Hematopoietic multipotent progenitor cell treated with erythropoietin and hydrocortisone succinate and interleukin-3 and kit ligand, for 15 days (in vitro differentiated cells): ENCODE results near the gene TRABD2B.

Source experiments
- DNase-seq: peaks from one replicate; pipeline ENCODE4 v3.0.0-alpha.2; 2015; ENCODE audit warnings: low spot score

Gene TRABD2B

DNA sequence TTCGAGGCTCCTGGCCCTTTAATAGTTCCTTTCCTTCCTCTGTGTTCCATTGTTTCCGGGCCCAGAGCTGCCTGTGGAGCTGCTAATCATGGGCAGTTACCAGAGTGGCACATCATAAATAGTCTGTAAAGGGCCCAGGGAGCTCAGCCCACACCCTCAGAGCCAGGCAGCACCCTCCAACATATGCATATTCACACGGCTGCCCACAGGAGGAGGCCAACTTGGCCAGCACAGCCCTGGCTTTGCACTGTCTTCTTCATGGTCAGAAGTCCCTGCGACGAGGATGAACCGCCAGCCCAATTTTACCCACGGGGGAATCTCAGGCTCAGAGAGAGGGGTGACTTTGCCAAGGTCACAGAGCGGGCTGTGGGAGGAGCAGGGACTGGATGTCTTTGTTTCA lies 172.5 kb downstream of the TRABD2B start:
- no peak for DNase-seq

DNA sequence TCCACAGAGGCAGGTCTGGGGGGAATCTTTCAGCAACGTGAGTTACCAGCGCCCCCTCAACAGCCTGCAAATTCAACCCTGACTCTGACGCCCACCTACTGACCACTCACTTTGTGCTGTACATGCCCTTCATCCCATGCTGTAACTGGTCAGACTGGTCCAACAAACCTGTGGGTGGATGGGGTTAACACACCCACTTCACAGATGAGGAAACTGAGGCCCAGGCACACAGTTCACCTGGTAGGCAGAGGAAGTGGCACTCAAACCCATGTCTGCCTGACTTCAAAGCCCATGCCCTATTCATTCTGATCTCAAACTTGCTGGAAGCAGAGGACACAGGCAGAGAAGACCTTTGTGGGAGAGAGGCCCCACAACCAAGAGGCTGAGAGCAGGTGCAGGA lies 172.9 kb downstream of the TRABD2B start:
- DNase-seq: no peak

DNA sequence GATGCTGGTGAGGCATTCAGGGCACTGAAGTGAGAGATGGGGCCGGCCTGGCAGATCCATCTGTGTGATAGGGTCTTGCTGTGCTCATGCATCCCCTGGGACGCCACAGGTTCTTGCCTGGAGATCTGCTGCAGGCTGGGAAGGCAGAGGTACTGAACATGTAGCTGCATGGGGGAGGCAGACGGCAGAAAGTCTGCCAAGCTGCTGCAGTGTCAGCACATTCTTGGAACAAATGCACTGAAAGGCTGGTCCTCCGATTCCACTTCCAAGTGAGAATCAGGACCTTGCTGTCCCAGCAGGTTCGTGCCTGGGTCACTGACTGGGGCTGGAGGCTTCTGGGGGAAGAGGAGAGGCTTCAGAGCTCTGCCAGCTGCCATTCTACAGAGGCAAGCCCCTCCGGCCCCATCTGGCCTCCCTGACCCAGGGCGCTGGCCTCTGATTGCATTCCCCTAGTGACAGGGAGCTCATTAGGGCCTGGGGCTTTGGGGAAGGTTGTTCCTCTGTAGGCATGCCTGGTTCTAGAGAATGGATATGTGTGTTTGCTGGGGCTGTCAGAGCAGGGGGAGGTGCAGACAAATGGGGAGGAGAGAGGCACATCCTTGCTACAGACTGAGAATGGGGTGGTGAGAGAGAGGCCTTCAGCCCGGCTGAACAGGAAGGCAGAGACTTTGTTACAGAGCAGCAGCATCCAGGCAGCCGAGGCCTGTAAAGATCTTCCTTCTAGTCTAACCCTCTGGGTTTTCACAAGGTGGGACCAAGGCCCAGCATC lies 174.0 kb downstream of the TRABD2B start:
- DNase-seq: no peak

GRCh38 chr1:47821760-47822159 lies 175.4 kb downstream of the TRABD2B start:
- no peak for DNase-seq

DNA sequence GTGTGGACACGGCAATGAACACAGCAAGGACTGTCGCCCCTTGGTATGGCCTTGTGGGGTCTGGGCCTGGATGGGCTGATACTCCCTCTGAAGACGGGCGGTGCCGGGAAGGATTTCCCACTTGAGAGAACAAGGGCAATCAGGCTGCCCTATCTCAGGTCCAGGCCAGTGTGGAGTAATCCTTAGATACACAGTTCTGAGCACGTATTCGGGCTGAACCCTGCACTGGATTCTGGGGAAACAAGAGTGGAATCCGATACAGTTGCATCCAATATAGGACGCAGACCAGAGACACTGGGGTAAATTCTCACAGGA lies 177.7 kb downstream of the TRABD2B start:
- DNase-seq: no peak

- DNase-seq: no peak
Measured at GRCh38 chr1:47818682-47819573, 178.3 kb downstream of the TRABD2B start.

DNA sequence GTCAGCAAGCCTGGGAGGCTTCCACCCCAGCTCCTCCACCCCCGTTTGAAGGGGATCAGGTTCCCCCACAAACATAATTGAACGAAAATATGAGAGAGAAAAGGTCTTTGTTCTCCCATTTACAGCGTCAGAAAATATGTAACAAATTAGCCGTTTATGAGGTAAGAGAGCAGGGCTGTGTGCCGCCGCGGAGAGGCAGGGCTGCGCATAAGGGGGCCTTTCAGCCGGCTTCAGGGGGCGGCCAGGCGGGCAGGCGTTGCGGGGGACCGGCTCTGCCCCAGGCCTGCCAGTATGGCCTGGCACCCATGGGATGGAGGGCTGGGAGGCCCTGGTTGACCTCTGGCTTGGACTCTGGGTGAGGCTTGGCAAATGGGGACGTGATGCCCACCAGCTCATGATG lies 179.3 kb downstream of the TRABD2B start:
- DNase-seq: no peak

DNA sequence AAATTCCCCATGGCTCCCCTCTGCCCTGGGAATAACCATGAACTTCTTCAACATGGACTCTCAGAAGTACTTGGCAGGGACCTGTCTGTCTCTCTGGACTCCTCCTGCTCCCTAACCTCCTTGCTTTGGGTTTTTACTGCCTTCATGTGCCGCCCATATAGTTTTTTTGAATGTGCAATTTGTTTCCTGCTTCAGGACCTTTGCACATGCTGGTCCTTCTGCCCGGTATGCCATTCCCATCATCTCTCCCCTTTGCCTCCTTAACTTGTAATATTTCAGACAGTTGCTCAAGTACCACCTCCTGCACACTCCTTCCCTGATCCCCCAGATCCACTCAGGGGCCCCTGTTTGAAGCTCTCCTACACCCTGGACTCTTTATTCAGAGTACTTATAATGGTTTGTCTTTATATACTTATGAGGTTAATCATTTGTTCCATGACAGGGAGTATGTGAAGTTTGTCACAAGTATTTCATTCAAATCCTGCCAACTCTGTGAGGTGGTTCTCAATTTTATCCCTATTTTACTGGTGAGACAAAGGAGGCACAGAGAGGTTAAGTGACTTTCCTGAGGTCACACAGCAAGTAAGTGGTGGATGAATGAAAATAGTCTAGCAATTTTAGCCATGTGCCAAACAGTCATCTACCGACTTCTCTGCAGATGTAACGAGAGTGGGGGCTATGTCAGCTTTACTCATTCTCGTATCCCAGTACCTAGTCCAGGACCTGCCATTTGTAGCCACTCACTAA lies 180.7 kb downstream of the TRABD2B start:
- DNase-seq: no peak

- no peak for DNase-seq
Measured at GRCh38 chr1:47814612-47815395, 182.4 kb downstream of the TRABD2B start.

DNA sequence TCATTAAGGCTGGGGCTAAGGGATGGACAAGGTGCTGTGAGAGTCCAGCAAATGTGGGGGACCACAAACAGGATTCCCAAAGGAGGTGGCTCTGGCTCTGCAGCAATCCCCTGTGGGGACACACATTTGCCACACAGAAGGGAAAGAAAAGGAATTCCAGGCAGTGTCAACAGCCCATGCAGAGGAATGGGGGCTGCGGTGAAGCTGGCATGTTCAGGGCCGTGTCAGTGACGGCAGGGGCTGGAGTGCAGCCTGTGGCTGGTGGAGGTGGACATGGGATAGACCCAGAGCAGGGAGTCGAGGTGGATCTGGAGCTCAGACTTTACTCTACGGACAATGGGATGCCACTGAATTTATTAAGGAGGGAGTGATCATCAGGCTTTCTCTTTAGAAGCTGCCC lies 183.2 kb downstream of the TRABD2B start:
- no peak for DNase-seq

DNA sequence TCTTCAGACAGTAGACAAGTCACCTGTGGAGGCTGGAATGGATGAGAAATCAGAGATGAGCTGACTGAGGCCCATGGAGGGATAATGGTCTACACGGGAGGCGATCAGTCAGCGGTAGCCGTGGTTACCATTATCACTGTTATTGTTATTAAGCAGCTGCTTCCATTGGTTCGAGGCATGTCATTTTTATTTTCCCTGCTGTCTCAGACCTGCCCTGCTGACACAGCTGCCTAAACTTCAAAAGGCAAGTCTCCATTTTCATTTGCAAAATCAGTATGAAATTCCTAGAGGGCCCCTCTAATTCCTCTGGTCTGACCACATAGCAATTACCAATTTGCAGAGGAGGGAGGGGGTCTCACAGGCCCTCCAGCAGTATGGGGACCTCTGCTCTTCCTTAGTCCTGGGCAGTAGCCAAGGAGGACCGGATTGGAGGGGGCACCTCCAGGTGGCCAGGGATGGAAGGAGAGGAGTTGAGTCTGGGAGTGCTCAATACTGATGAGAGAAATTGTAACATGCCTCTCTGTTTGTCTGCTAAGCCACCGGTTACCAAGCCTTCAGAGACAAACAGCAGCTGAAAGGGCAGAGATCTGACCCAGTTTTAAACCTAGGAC lies 184.2 kb downstream of the TRABD2B start:
- no peak for DNase-seq

- no peak for DNase-seq
Measured at GRCh38 chr1:47810964-47811682, 186.1 kb downstream of the TRABD2B start.

DNA sequence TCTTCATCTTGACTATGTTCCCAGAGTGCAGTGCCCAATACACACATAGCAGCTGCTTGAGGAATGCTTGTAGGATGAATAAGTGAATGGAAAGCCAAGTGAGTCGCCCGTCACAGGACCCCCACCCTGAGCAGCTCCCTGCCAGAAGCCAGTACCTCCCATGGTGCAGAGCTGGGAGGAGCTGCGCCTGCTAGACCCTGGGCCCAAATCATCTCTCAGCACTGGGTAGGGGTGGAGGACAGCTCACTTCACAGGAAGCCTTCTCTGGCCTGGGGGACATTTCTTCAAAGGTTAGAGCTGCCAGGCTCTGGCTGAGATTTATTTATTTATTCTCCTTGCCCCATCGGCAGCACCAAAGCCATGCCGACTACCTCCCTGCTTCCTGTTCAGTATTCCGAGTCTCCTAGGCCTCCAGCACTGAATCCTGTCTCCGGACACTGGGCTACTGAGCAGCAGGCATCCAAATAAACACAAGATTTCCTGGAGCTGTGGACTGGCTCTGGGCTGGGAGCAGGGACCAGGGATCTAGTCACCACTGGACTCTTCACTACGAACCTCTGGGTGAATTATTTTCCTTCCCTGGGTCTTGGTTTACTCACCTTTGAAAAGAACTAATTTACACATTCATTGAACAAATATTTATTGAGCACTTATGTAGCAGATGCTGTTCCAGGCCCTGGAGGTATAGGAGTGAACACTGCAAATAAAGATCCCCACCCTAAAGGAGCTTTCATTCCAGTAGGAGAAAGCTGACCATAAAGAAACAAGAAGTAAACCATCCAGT lies 187.7 kb downstream of the TRABD2B start:
- no peak for DNase-seq

DNA sequence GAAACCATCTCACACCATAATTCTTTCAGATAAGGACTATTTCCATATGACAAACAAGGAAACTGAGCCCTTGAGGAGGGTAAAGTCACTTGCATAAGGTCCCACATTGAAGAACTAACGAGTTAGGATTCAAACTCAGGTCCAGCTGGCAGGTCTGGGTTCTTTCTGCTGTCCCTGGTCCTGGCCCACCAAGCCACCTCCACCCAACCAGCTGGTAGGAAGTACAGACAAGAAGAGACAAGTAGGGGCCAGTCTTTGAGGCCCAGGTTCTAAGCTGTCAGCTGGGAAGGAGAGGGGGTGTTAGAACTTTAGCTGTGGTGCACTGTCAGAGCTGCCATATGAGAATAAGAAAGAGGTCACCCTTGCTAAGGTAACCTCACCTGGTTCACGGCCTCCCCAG lies 188.6 kb downstream of the TRABD2B start:
- DNase-seq: no peak

- DNase-seq: no peak
Measured at GRCh38 chr1:47805921-47806361, 191.2 kb downstream of the TRABD2B start.

- no peak for DNase-seq
Measured at GRCh38 chr1:47805018-47805417, 192.2 kb downstream of the TRABD2B start.

- DNase-seq: no peak
Measured at GRCh38 chr1:47803815-47804501, 193.2 kb downstream of the TRABD2B start.

DNA sequence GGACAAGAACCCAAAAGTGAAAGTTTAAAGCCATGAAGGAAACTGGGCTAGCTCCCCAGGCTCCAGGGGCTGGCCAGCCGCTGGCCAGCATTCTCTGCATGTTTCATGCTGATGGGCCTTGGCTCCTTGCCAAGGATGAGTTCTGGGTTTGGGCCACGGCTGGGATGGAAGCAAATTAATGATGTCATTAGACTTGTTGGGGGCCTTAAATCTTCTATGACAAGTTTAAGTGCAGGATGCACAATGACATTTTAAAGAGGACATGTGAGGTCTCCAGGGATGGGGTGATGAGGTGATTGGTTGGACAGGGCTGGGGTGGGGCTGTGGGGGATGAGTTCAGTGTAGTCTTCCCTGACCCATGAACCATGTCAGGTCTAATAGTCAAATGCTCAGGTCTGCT lies 199.6 kb downstream of the TRABD2B start:
- DNase-seq: no peak

GRCh38 chr1:47796626-47797025 lies 200.6 kb downstream of the TRABD2B start:
- DNase-seq: no peak
